B cell (primary cell): Measurements from ENCODE around the gene KCNJ16. TPM values are rescaled to one million over a fixed set of nuclear protein-coding genes. Genes with fewer than 3 reads are reported as not detected.

Source experiments
- ATAC-seq: fragments of 200-7000 bp; cut with Tn5 transposase; one replicate; pipeline ENCODE4 v1.10.0; 2021; ENCODE audit warnings: low read depth, mild to moderate bottlenecking, moderate number of reproducible peaks, moderate library complexity
- CTCF ChIA-PET: fragments of 350-600 bp; sonication (Branson Sonifier 250); formaldehyde crosslinking; loops from one replicate; lab custom pipeline; 2021; ENCODE audit warnings: antibody characterized with exemption, inconsistent platforms; lab: Charles Lee
- POLR2A ChIA-PET: fragments of 350-600 bp; sonication (Branson Sonifier 250); formaldehyde crosslinking; loops from one replicate; lab custom pipeline; 2021; ENCODE audit warnings: antibody characterized with exemption; lab: Charles Lee
- DNase-seq: peaks from one replicate; pipeline ENCODE4 v3.0.0; 2013
- H2AFZ ChIP-seq: 2 replicates; pipeline ENCODE4 v1.6.1; 2012; ENCODE audit warnings: mild to moderate bottlenecking, low read depth, low read length; ENCODE audit not compliant: insufficient read depth, poor library complexity, severe bottlenecking
- H3K27ac ChIP-seq, 2 donors: 1 replicate in 1 of 2; 2 replicates in 1 of 2; pipeline ENCODE4 v1.5.1; 2012 to 2013; ENCODE audit warnings: low read length in 2 of 2, mild to moderate bottlenecking in 2 of 2, moderate library complexity in 1 of 2
- H3K27me3 ChIP-seq, 4 experiments: fragments of 200-600 bp in 1 of 4; sonication (generic) in 1 of 4; replicated peaks in 1 of 4; 1 replicate in 2 of 4; 2 replicates in 2 of 4; pipeline versions ENCODE4 v1.6.1 to v1.7.0; 2013 to 2016; ENCODE audit warnings: low read length in 3 of 4, mild to moderate bottlenecking in 2 of 4, mixed read lengths in 1 of 4, moderate library complexity in 1 of 4; ENCODE audit not compliant: insufficient read depth in 4 of 4, control insufficient read depth in 3 of 4; ENCODE audit errors: control extremely low read depth in 1 of 4
- H3K36me3 ChIP-seq, 2 experiments: replicated peaks in 1 of 2; 1 replicate in 1 of 2; 2 replicates in 1 of 2; pipeline versions ENCODE4 v1.6.1 to v1.7.1; 2013; ENCODE audit warnings: low read length in 1 of 2; ENCODE audit not compliant: insufficient read depth in 2 of 2, control insufficient read depth in 1 of 2; ENCODE audit errors: control extremely low read depth in 1 of 2, extremely low read depth in 1 of 2
- H3K4me1 ChIP-seq, 2 donors: fragments of 200-600 bp in 1 of 2; sonication (generic) in 1 of 2; 1 replicate in 1 of 2; 2 replicates in 1 of 2; pipeline versions ENCODE4 v1.5.1 to v1.6.1; 2013 to 2017; ENCODE audit warnings: low read length in 2 of 2; ENCODE audit not compliant: control insufficient read depth in 2 of 2, insufficient read depth in 2 of 2
- H3K4me2 ChIP-seq: replicated peaks from 2 replicates; pipeline ENCODE3; 2012; ENCODE audit warnings: mild to moderate bottlenecking, low read depth, low read length; ENCODE audit not compliant: poor library complexity, severe bottlenecking
- H3K4me3 ChIP-seq, 5 experiments: fragments of 200-600 bp in 1 of 5; sonication (generic) in 1 of 5; 1 replicate in 3 of 5; 2 replicates in 2 of 5; pipeline versions ENCODE4 v1.5.1 to v1.7.0; 2011 to 2016; ENCODE audit warnings: low read length in 4 of 5, mild to moderate bottlenecking in 4 of 5, low read depth in 2 of 5, control low read depth in 1 of 5, moderate library complexity in 1 of 5; ENCODE audit not compliant: insufficient read depth in 1 of 5; ENCODE audit errors: control extremely low read depth in 1 of 5, extremely low read depth in 1 of 5
- H3K79me2 ChIP-seq: fragments of 200-600 bp; sonication (generic); one replicate; pipeline ENCODE4 v1.6.0; 2016; ENCODE audit warnings: low read length; ENCODE audit not compliant: control insufficient read depth, insufficient read depth
- H3K9ac ChIP-seq: fragments of 200-600 bp; sonication (generic); 2 replicates; pipeline ENCODE4 v1.6.1; 2017; ENCODE audit warnings: mild to moderate bottlenecking, low read length, moderate library complexity
- H3K9me3 ChIP-seq, 3 donors: one replicate each; pipeline versions ENCODE4 v1.6.1 to v1.7.1; 2013; ENCODE audit warnings: low read length in 2 of 3; ENCODE audit not compliant: control insufficient read depth in 2 of 3, insufficient read depth in 1 of 3; ENCODE audit errors: control extremely low read depth in 1 of 3
- H4K20me1 ChIP-seq: 2 replicates; pipeline ENCODE4 v1.6.0; 2012; ENCODE audit warnings: mild to moderate bottlenecking, low read length; ENCODE audit not compliant: insufficient read depth, control insufficient read depth, poor library complexity, severe bottlenecking
- H3K27ac Mint-ChIP-seq: one replicate; pipeline ENCODE4 v1.8.0; 2021; ENCODE audit warnings: mixed read lengths
- H3K27me3 Mint-ChIP-seq: one replicate; pipeline ENCODE4 v1.8.0; 2021; ENCODE audit warnings: mixed read lengths
- H3K4me1 Mint-ChIP-seq: one replicate; pipeline ENCODE4 v1.8.0; 2021; ENCODE audit warnings: mixed read lengths
- H3K4me3 Mint-ChIP-seq: one replicate; pipeline ENCODE4 v1.8.0; 2021; ENCODE audit warnings: mixed read lengths
- H3K9me3 Mint-ChIP-seq: one replicate; pipeline ENCODE4 v1.8.0; 2022; ENCODE audit warnings: mixed read lengths; ENCODE audit not compliant: insufficient read depth
- EZH2 ChIP-seq: IDR thresholded peaks from 2 replicates; pipeline ENCODE4 v1.6.1; 2012; ENCODE audit warnings: borderline replicate concordance, low read depth, mild to moderate bottlenecking, moderate library complexity, low read length; ENCODE audit not compliant: insufficient read depth, poor library complexity, severe bottlenecking
- WGBS: methylation state at CpG from one replicate; pipeline ENCODE4 v1.1.5; 2013; ENCODE audit warnings: missing lambda C conversion rate; ENCODE audit not compliant: insufficient coverage; 5-methylcytosine and 5-hydroxymethylcytosine counted together
- intact Hi-C: fragments of 100-400 bp; cut with micrococcal nuclease; formaldehyde crosslinking; loops from one replicate; pipeline ENCODE4 v1.10.0; 2022
- polyA plus RNA-seq: library from polyadenylated mRNA; depleted of rRNA; stranded (reverse); fragments of >200 nt; gene quantifications from 2 replicates; pipeline ENCODE4 v1.2.3, GENCODE V29; 2012
- total RNA-seq, 2 donors: library from RNA; stranded (reverse); fragments of 120-200 nt in 1 of 2; gene quantifications; 1 replicate in 1 of 2; 2 replicates in 1 of 2; pipeline versions ENCODE4 v1.2.3 to v1.2.4, GENCODE V29; 2013 to 2022
- TF ChIP-seq, protein P1 (sequence below): fragments of 200-600 bp; IDR thresholded peaks from one replicate; pipeline ENCODE4 v1.8.0; 2022; ENCODE audit warnings: antibody characterized with exemption, mild to moderate bottlenecking

Gene KCNJ16
- total and polyA plus RNA-seq, 2 donors (not counting 1 experiment from before 2014, with no cell fraction given) = not detected

GRCh38 chr17:70138291-70138865 lies 63.4 kb downstream of the KCNJ16 start:
- TF ChIP-seq, protein P1, sequence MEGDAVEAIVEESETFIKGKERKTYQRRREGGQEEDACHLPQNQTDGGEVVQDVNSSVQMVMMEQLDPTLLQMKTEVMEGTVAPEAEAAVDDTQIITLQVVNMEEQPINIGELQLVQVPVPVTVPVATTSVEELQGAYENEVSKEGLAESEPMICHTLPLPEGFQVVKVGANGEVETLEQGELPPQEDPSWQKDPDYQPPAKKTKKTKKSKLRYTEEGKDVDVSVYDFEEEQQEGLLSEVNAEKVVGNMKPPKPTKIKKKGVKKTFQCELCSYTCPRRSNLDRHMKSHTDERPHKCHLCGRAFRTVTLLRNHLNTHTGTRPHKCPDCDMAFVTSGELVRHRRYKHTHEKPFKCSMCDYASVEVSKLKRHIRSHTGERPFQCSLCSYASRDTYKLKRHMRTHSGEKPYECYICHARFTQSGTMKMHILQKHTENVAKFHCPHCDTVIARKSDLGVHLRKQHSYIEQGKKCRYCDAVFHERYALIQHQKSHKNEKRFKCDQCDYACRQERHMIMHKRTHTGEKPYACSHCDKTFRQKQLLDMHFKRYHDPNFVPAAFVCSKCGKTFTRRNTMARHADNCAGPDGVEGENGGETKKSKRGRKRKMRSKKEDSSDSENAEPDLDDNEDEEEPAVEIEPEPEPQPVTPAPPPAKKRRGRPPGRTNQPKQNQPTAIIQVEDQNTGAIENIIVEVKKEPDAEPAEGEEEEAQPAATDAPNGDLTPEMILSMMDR = no peak
- no peak for TF ChIP-seq EZH2
- intact Hi-C loops = no loop called here

DNA sequence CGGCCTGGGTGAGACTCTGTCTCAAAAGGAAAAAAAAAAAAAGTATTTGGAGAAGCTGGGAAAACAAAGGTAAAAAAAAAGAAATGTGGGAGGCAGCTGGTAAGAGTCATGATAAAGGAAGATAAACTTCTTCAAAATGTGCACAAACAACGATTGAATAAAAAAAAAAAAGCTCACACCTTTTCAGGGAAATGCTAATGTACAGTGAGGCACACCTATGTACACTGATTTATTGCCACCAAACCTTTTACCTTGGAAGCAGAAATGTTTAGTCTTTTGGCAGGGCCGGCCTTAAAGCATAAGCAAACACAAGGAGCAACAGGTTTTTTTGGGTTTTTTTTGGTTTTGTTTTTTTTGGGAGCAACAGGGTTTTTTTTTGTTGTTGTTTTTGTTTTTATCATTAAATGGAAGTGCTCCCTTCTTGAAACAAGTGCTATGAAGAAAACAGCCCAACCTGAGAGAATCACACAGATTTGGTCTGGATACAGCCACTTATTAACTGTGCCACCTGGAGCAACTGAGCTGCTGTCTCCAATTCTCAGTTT lies 64.5 kb downstream of the KCNJ16 start:
- no peak for DNase-seq
- Histone ChIP-seq H3K4me3 (no peak overlapping the region), H4K20me1 (no peaks in the 10 kb centered on the region), H3K4me2 (no peak overlapping the region), H3K27ac (no peak overlapping the region), H3K36me3 (no peaks in the 10 kb centered on the region), H3K27me3 (no peaks in the 10 kb centered on the region), H3K79me2 (no peaks in the 10 kb centered on the region), H3K9me3 (no peaks in the 10 kb centered on the region), H2AFZ (no peak overlapping the region), H3K9ac (no peak overlapping the region), H3K4me1 (peaks cover 5 to 8% of the 10 kb centered on the region in 2 donors)
- ATAC-seq = no peak
- 50% methylated on average over 1 of the region's 3 CpGs for WGBS
- Mint-ChIP-seq H3K27ac (no peak overlapping the region), H3K9me3 (no peaks in the 10 kb centered on the region), H3K27me3 (peaks cover 3% of the 10 kb centered on the region), H3K4me1 (peaks cover 15% of the 10 kb centered on the region), H3K4me3 (no peak overlapping the region)
- intact Hi-C loops = no loop called here
- ChIA-PET POLR2A (interaction anchor here (0.6 kb wide), 1 partner anchor 12 kb away, joined by 3 read pairs; no protein-coding TSS in a partner anchor), CTCF (interaction anchor here (1.2 to 1.7 kb wide), 2 partner anchors 530 to 569 kb away, joined by 3 to 6 read pairs; no protein-coding TSS in a partner anchor)
- TF ChIP-seq, protein P1 = no peak
- TF ChIP-seq EZH2 = no peak

More at GRCh38 chr17:70138291-70138865, 63.4 kb downstream of the KCNJ16 start:
- H2AFZ ChIP-seq = peak overlapping the region; percentile 87
- H3K27ac ChIP-seq = no peak overlapping the region
- Mint-ChIP-seq H3K9me3 (no peaks in the 10 kb centered on the region), H3K4me3 (peak overlapping the region; percentile 84), H3K27ac (no peak overlapping the region), H3K27me3 (peaks cover 4% of the 10 kb centered on the region), H3K4me1 (peaks cover 15% of the 10 kb centered on the region)
- no peaks in the 10 kb centered on the region for H3K9me3 ChIP-seq
- peaks cover 5 to 8% of the 10 kb centered on the region in 2 donors for H3K4me1 ChIP-seq
- WGBS = 100% methylated on average over 1 of the region's 3 CpGs
- no peak for ATAC-seq
- no peaks in the 10 kb centered on the region for H3K36me3 ChIP-seq
- H3K27me3 ChIP-seq = no peaks in the 10 kb centered on the region
- no peaks in the 10 kb centered on the region for H3K79me2 ChIP-seq
- H3K4me2 ChIP-seq = no peak overlapping the region
- no peak overlapping the region for H3K9ac ChIP-seq
- ChIA-PET POLR2A (no interaction called here), CTCF (interaction anchor here (1.7 to 2.0 kb wide), 2 partner anchors 529 to 532 kb away, joined by 3 to 6 read pairs; no protein-coding TSS in a partner anchor)
- H4K20me1 ChIP-seq = no peaks in the 10 kb centered on the region
- no peak for DNase-seq
- H3K4me3 ChIP-seq = no peak overlapping the region
